T-helper 22 cell (primary cell): ENCODE results near the gene CDC37L1.

Source experiments
- DNase-seq: peaks from one replicate; pipeline ENCODE4 v3.0.0-alpha.2; 2020; ENCODE audit warnings: low read depth

Gene CDC37L1

GRCh38 chr9:4755026-4755609 lies 75.7 kb downstream of the CDC37L1 start:
- DNase-seq, result no peak

GRCh38 chr9:4756420-4756819 lies 77.1 kb downstream of the CDC37L1 start:
- DNase-seq, result no peak
